Caki2 (cell line): ENCODE measurements around the gene GGPS1. TPM values are rescaled to one million over a fixed set of nuclear protein-coding genes. Genes with fewer than 3 reads are reported as not detected.
"Not testable (repeated sequence)": the region's sequence is repeated elsewhere in the genome, so short reads cannot be mapped to it uniquely, and the experiment has no call there.

ENCODE experiments used
- DNase-seq: peaks from one replicate; pipeline ENCODE4 v3.0.0-alpha.2; 2015; ENCODE audit warnings: low read depth
- in situ Hi-C: cut with HindIII; loops from 2 replicates; pipeline ENCODE4 v1.10.0; 2016; ENCODE audit warnings: low sequenced_read_pairs, low pct_unique_long_range_greater_than_20kb, mixed read lengths
- total RNA-seq: library from RNA; depleted of rRNA; stranded (reverse); fragments of >200 nt; shearing (Covaris generic); gene quantifications from 2 replicates; pipeline ENCODE4 v1.2.3, GENCODE V29; 2014; ENCODE audit warnings: low replicate concordance; rRNA removed

The GGPS1 gene
- total RNA-seq, 1 experiment from 2014 or later = 14.8 TPM

GRCh38 chr1:235369802-235370201, 41.4 kb downstream of the GGPS1 start:
- DNase-seq = no peak
- in situ Hi-C loops = no loop called here

GRCh38 chr1:235375919-235376605, 47.7 kb downstream of the GGPS1 start:
- in situ Hi-C loops = no loop called here
- no peak for DNase-seq

GRCh38 chr1:235378134-235378735, 49.9 kb downstream of the GGPS1 start:
- in situ Hi-C loops, DNase-seq: not testable (repeated sequence)

GRCh38 chr1:235381955-235382739, 53.8 kb downstream of the GGPS1 start:
- DNase-seq, in situ Hi-C loops: not testable (repeated sequence)

- in situ Hi-C loops = not testable (repeated sequence)
Measured at GRCh38 chr1:235385633-235386032, 57.3 kb downstream of the GGPS1 start.

GRCh38 chr1:235391874-235392273, 63.5 kb downstream of the GGPS1 start:
- DNase-seq = no peak
- in situ Hi-C loops = no loop called here

More at GRCh38 chr1:235385633-235386032, 57.3 kb downstream of the GGPS1 start:
- not testable (repeated sequence) for DNase-seq

Other genes with a start within 250 kb of the GGPS1 start
- gene TOMM20, start 199.7 kb upstream of the GGPS1 start, total RNA-seq = 104 and 111 TPM in 2 replicates
- gene RBM34, start 167.3 kb upstream of the GGPS1 start, total RNA-seq = 93.9 and 112 TPM in 2 replicates
- 10.8 and 18.3 TPM in 2 replicates for gene ARID4B, start 391 bp upstream of the GGPS1 start, total RNA-seq
- gene TBCE, start 38.9 kb downstream of the GGPS1 start, total RNA-seq = 56.3 and 59.7 TPM in 2 replicates
- 11.1 and 13.7 TPM in 2 replicates for gene B3GALNT2, start 175.9 kb downstream of the GGPS1 start, total RNA-seq